Neural crest cell (in vitro differentiated cells): ENCODE data around the gene LRP8. TPM values are rescaled to one million over a fixed set of nuclear protein-coding genes. Genes with fewer than 3 reads are reported as not detected.
A peak's percentile ranks its signal among the peaks of the same experiment; 100 is the strongest.

Experiments used
- DNase-seq: peaks from one replicate; pipeline ENCODE4 v3.0.0; 2021; ENCODE audit warnings: low read depth, mixed read lengths, low spot score
- H3K27ac Mint-ChIP-seq: one replicate; pipeline ENCODE4 v1.8.0; 2021; ENCODE audit warnings: mild to moderate bottlenecking, mixed read lengths; ENCODE audit not compliant: unreplicated experiment
- H3K27me3 Mint-ChIP-seq: 2 replicates; pipeline ENCODE4 v1.8.0; 2021; ENCODE audit warnings: low read depth, mild to moderate bottlenecking, mixed read lengths
- H3K36me3 Mint-ChIP-seq: 2 replicates; pipeline ENCODE4 v1.8.0; 2021; ENCODE audit warnings: low read depth, mild to moderate bottlenecking, mixed read lengths
- H3K4me1 Mint-ChIP-seq: 2 replicates; pipeline ENCODE4 v1.8.0; 2021; ENCODE audit warnings: mixed read lengths
- H3K4me3 Mint-ChIP-seq: one replicate; pipeline ENCODE4 v1.8.0; 2021; ENCODE audit warnings: mild to moderate bottlenecking, mixed read lengths
- H3K9me3 Mint-ChIP-seq: 2 replicates; pipeline ENCODE4 v1.8.0; 2021; ENCODE audit warnings: mixed read lengths
- total RNA-seq: library from RNA; stranded (reverse); gene quantifications from 2 replicates; pipeline ENCODE4 v1.2.1, GENCODE V29; 2021
- TF ChIP-seq, protein P1 (sequence below): fragments of 200-600 bp; sonication (generic); conservative IDR thresholded peaks from 2 replicates; pipeline ENCODE4 v1.5.0; 2021; ENCODE audit warnings: antibody characterized with exemption, mild to moderate bottlenecking

The LRP8 gene
- total RNA-seq, 1 donor from 2014 or later: 49.7 TPM

GRCh38 chr1:53335661-53336060, 7.8 kb upstream of the LRP8 start:
- Mint-ChIP-seq H3K4me1 (no peaks in the 10 kb centered on the region), H3K36me3 (no peaks in the 10 kb centered on the region), H3K27me3 (no peaks in the 10 kb centered on the region), H3K9me3 (no peaks in the 10 kb centered on the region), H3K4me3 (no peak overlapping the region), H3K27ac (no peak overlapping the region)
- TF ChIP-seq, protein P1, sequence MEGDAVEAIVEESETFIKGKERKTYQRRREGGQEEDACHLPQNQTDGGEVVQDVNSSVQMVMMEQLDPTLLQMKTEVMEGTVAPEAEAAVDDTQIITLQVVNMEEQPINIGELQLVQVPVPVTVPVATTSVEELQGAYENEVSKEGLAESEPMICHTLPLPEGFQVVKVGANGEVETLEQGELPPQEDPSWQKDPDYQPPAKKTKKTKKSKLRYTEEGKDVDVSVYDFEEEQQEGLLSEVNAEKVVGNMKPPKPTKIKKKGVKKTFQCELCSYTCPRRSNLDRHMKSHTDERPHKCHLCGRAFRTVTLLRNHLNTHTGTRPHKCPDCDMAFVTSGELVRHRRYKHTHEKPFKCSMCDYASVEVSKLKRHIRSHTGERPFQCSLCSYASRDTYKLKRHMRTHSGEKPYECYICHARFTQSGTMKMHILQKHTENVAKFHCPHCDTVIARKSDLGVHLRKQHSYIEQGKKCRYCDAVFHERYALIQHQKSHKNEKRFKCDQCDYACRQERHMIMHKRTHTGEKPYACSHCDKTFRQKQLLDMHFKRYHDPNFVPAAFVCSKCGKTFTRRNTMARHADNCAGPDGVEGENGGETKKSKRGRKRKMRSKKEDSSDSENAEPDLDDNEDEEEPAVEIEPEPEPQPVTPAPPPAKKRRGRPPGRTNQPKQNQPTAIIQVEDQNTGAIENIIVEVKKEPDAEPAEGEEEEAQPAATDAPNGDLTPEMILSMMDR: no peak
- DNase-seq: no peak

DNA sequence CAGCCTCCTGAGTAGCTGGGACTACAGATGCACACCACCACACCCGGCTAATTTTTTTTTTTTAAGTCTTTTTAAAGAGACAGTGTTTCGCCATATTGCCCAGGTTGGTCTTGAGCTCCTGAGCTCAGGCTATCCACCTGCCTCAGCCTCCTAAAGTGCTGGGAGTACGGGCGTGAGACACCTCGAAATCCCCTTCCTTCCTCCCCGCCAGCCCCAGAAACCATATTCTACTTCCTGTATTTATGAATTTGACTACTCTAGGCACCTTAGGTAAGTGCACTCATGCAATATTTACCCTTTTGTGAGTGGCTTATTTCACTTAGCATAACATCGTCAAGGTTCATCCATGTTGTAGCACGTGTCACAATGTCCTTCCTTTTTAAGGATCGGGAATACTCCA, 6.9 kb upstream of the LRP8 start:
- Mint-ChIP-seq H3K27ac (no peak overlapping the region), H3K27me3 (no peaks in the 10 kb centered on the region), H3K9me3 (no peaks in the 10 kb centered on the region), H3K4me1 (no peaks in the 10 kb centered on the region), H3K36me3 (no peaks in the 10 kb centered on the region), H3K4me3 (no peak overlapping the region)
- no peak for DNase-seq
- TF ChIP-seq, protein P1: no peak

DNA sequence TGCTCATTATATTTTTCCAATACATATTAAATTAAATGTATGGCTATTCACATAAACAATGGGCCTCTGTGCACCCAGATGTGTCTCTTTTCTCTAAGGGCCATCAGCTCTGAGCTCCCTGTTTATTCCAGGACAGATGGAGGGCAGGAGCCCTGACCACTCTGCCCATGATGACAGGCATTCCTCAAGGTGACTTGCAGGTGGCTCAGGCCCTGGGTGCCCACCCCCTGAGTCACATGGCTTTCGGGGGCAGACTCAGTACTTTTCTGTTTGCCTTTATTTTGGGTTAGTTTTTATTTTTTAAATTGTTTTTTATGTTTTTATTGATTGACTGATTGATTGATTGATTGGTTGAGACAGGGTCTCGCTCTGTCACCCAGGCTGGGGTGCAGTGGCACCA, 6.4 kb upstream of the LRP8 start:
- no peak for DNase-seq
- Mint-ChIP-seq H3K4me1 (no peaks in the 10 kb centered on the region), H3K4me3 (no peak overlapping the region), H3K36me3 (no peaks in the 10 kb centered on the region), H3K27ac (no peak overlapping the region), H3K27me3 (no peaks in the 10 kb centered on the region), H3K9me3 (no peaks in the 10 kb centered on the region)
- TF ChIP-seq, protein P1: no peak

DNA sequence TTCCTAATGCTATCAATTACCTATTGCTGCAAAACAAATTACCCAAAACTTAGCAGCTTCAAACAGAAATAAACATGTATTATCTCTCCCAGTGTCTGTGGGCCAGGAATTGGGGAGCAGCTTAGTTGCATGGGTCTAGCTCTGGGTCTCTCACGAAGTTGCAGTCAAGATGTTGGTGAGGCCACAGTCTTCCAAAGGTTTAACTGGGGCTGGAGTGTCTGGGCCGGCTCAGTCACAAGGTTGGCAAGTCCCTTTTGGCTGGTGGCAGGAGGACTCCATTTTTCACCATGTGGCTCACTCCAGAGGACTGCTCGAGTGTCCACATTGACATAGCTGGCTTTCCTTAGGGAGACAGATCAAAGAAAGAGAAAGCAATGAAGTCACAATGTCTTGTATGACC, 5.0 kb upstream of the LRP8 start:
- Mint-ChIP-seq H3K4me3 (no peak overlapping the region), H3K4me1 (peaks cover 7% of the 10 kb centered on the region), H3K27me3 (no peaks in the 10 kb centered on the region), H3K36me3 (no peaks in the 10 kb centered on the region), H3K27ac (no peak overlapping the region), H3K9me3 (no peaks in the 10 kb centered on the region)
- no peak for DNase-seq
- TF ChIP-seq, protein P1: no peak

GRCh38 chr1:53332186-53332564, 4.3 kb upstream of the LRP8 start:
- DNase-seq: no peak

More at GRCh38 chr1:53332186-53332564, 4.3 kb upstream of the LRP8 start:
- no peaks in the 10 kb centered on the region for H3K9me3 Mint-ChIP-seq
- H3K27me3 Mint-ChIP-seq: no peaks in the 10 kb centered on the region
- TF ChIP-seq, protein P1: no peak
- no peaks in the 10 kb centered on the region for H3K36me3 Mint-ChIP-seq
- H3K27ac Mint-ChIP-seq: no peak overlapping the region
- H3K4me1 Mint-ChIP-seq: peaks cover 7% of the 10 kb centered on the region
- H3K4me3 Mint-ChIP-seq: peak overlapping the region; percentile 13
